Renal cortex interstitium (tissue), 15 donors: Measurements from ENCODE around the gene CLDND2. TPM values are rescaled to one million over a fixed set of nuclear protein-coding genes. Genes with fewer than 3 reads are reported as not detected.
A peak's percentile ranks its signal among the peaks of the same experiment; 100 is the strongest.
"Not testable (repeated sequence)": the region's sequence is repeated elsewhere in the genome, so short reads cannot be mapped to it uniquely, and the experiment has no call there.

Experiments
- DNase-seq, 11 donors: peaks; one replicate each; pipeline ENCODE4 v3.0.0-alpha.2; 2013; ENCODE audit warnings: low read depth in 9 of 11, low spot score in 4 of 11; ENCODE audit errors: extremely low read depth in 1 of 11
- long read RNA-seq, 16 experiments: transcript quantifications; one replicate each; lab custom pipeline, GENCODE V29; 2026
- polyA plus RNA-seq, 3 donors: library from polyadenylated mRNA; unstranded; fragments of 120-200 nt; gene quantifications; one replicate each; pipeline ENCODE4 v1.2.1, GENCODE V29; 2013; ENCODE audit not compliant: insufficient read length in 3 of 3

Gene CLDND2
- 1 to 10 TPM in 2 of 3 donors, under 1 TPM in 1; 0.54 to 1.8 (median 1.7) TPM for polyA plus RNA-seq
- long read RNA-seq, donor 1: 0 reads
- long read RNA-seq, donor 2: 0 reads
- long read RNA-seq, donor 3: 0 reads
- long read RNA-seq, donor 4: 0 reads
- long read RNA-seq, donor 5: 0 reads
- long read RNA-seq, donor 6: 0 reads
- long read RNA-seq, donor 7: 0 reads
- long read RNA-seq, donor 8, partial matches to known transcripts: 5 of 5 reads
- long read RNA-seq, donor 8, other reads (novel, unspliced or antisense): 0 of 5 reads
- long read RNA-seq, donor 9: 0 reads
- long read RNA-seq, donor 10: 0 reads
- long read RNA-seq, donor 11: 0 reads
- long read RNA-seq, donor 12: 0 reads
- long read RNA-seq, donor 13: 0 reads
- long read RNA-seq, donor 14: 0 reads
- long read RNA-seq, donor 15: 0 reads
- long read RNA-seq, donor 16: 0 reads

GRCh38 chr19:51368366-51369282, at the start of gene CLDND2:
Gene CLDND2, minus strand, starts transcription at chr19:51369003. Its CDS starts 426 bp downstream, at chr19:51368577.
- DNase-seq: no peak

DNA sequence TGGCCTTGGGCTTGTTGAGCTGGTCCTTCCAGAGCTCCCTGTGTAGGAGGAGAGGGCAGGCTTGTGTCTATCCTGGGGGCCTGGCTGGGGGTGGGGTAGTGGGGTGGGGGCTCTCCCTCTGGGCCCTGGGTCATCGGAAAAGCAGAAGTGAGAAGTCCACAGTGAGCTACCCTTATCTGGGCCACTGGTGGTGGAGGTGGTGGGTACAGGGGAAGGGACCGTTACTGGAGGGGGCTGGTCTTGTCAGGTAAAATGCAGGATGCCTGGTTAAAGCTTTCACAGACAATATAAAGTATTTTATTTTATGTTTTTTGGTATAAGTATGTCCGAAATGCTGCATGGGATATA, 49.0 kb upstream of the CLDND2 start:
- DNase-seq: no peak

DNA sequence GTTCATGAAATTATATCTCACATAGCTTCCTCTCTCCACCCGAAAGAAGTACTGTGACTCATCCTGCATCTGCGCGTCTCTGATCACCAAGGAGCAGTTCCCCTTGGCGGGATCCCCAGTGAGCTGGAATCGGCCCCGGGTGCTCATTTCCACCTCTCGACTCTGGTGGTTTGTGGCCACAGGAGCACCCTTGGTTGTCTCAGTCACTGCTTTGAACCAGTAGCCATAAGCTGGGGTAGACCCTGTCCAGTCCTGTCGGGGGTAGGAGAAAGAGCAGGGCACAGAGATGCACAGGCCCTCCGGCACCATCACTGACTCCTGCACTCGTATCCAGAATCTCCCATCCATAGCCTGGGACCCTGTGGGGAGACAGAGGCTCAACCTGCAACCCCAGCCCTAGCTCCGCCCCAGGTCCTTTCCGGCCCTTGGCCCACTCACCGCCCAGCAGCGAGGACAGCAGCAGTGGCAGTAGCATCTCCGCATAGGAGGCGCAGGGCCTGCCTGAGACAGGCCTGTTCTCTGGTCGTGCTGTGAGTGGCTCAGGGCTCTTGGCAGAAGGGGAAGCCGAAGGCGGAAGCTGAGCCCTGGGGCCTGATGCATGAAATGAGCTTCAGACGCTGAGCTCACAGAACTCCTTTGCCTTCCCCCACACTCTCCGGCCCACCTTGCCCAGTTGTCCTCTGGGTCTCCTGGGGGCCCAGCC, 48.5 kb upstream of the CLDND2 start, which contains the start of gene SIGLEC10:
Gene SIGLEC10, minus strand, starts transcription at position 536 of the 703 bp plus-strand sequence. Its CDS starts 61 bp downstream, at position 475.
- no peak for DNase-seq

- DNase-seq: not testable (repeated sequence)
Measured at GRCh38 chr19:51416422-51416821, 47.6 kb upstream of the CLDND2 start.

- DNase-seq: no peak
Measured at GRCh38 chr19:51415187-51415586, 46.4 kb upstream of the CLDND2 start.

DNA sequence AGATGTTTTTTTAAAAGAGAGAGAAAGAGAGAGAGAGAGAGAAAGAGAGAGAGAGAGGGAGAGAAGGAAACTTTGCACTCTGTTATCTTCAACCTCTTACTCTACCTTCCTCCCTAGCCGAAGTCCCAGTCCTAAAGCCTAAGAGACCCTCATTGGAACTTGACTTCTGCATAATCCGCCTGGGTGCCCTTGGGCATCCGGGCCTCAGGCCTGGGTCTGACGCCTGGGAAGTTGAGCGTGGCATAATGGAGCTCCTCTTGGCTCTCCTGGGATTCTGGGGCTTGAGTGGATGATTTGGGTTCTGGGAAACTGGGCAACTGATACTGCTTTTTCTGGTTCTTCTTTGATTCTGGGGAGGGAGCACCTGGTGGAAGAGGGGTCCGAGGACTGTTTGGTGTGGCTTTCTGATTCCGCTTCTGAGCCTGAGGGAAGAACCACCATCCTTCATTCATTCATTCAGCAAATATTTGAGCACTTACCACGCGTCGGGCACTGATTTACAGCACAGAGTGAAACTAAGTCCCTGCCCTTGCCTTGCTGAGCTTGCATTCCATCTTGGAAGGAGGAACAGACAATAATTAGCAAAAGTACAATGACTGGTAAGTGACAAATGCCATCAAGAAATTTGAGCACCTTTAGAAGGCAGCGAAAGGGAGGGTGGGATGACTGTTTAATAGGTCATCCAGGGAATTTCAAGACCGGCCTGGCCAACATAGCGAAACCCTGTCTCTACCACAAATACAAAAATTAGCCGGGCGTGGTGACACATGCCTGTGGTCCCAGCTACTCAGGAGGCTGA, 42.3 kb upstream of the CLDND2 start:
- no peak for DNase-seq

GRCh38 chr19:51407511-51408131, 38.8 kb upstream of the CLDND2 start:
- no peak for DNase-seq

GRCh38 chr19:51402117-51402516, 33.3 kb upstream of the CLDND2 start:
- DNase-seq: no peak

- DNase-seq: not testable (repeated sequence)
Measured at GRCh38 chr19:51399936-51400335, 31.1 kb upstream of the CLDND2 start.

DNA sequence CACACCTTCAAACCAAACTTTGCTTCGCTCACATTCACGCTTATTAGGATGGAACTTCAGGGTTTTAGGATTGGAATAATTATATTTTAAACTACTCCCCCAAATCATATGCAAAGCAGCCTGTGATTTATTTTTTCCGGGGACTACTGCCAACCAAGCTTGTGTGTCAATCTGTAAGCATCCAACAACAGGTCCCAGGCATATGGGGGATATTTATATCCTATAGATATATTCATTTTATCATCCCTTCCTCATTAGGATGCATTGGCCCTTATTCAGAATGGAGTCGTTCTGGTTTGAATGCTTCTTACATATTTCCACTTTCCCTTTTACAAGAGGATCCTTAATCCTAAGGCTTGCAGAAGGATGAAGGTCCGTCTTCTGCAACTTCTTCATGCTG, 30.4 kb upstream of the CLDND2 start:
- no peak for DNase-seq

DNA sequence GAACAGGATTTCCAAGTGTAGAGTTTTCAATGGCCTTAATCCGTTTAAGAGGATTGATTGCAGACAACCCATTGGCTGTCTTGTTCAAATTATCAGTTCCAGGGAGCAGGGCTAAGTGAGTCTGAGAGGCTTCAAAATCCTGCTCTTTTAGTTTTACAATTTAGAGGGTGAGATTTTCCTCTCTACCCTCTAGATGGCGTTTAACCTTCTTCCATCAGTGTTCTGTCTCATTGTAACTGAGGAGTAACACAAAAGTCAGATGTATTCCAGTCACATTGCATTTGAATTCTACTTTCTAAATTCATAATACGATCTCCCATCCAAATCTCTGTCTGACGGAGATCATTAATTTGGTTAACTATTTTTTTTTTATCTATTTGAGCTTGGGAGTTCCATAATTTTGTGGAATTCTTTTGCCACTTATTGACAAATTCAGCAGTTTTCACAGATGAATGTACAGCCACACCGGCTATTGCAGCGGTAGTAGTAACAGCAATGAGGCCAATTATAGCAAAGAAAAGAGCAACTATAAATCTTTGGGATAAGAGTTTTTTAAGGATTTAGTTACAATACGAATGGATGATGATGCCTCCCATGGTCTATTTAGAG, 29.4 kb upstream of the CLDND2 start:
- no peak for DNase-seq

- not testable (repeated sequence) for DNase-seq
Measured at GRCh38 chr19:51397453-51397852, 28.6 kb upstream of the CLDND2 start.

DNA sequence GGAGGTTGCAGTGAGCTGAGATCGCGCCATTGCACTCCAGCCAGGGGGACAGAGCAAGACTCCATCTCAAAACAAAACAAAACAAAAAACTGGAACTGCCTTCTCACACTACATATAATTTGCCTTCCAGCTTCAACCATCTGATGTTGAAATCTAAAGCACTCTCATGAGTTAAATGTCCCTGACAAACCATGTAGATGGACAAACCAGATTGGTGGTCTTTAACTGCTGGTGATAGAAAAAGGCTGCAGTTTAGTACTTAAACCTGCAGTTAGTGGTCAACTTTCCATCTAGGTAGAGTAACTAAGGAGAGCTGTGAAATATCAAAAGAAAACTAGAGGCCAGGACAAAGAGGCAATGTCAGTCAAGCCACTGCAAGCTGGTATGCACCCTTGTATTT, 27.4 kb upstream of the CLDND2 start:
- DNase-seq: no peak

DNA sequence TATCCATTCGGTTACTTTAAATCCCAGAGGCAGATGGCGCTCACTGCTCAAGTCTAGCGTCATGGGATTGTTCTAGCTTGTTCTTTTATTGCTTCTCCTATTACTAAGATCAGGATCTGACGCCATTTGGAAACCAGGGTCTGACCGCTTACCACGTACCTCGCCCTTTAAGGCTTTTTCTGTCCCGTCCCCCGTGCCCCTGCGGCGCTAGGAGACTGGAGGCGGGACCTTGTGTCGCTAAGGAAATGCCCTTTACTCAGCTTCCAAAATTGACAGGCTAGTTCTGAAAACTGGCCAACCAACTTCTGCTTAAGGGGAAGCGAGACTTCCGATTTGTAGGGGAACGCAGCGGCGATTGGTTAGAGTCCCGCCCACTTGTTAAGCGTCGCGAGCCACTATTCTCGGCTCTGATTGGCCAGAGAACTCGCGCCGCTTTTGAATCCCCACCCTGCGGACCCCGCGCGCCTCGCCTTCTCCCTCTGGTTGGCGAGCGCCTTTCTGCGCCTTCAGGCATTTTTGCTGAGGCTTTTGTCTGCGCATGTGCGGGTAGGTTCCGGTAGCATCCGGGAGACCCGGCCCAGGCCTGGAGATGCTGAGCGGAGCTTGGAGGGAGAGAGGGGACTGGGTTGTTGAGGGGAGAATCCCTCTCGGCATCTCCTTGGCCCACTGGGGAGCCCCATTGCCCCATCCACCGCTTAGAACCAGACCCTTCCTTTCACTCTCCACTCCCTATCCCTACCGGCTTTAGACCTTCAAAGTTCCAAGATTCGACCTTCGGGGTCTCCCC, 25.4 kb upstream of the CLDND2 start:
- peak; percentile 91 to 99 (median 96) for DNase-seq

GRCh38 chr19:51392701-51393100, 23.9 kb upstream of the CLDND2 start:
- DNase-seq: no peak

GRCh38 chr19:51391073-51391611, 22.3 kb upstream of the CLDND2 start:
- DNase-seq: no peak

DNA sequence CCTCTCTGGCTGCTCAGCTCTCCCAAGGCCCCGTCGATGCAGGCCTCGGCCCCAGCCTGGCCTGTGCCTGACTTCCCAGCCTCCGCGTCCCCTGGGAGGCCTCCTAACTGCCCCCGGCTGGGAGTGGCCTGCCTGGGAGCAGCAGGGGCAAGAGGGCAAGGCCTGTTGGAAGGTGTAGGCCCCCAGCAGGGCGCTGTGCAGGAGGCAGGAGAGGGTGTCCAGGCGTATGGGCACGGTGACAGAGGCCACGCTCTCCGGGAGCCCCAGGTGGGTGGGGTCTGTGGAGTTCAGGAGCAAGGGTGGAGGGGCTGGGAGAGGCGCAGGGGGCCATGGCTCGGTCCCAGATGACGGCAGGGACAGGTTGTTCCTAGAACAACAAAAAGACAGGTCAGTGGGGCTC, 20.3 kb upstream of the CLDND2 start:
- no peak for DNase-seq
